NT2/D1 (cell line): Measurements from ENCODE around the gene ZNF326.

ENCODE experiments used
- SUZ12 ChIP-seq: IDR thresholded peaks from 2 replicates; pipeline ENCODE4 v1.6.1; 2011; ENCODE audit not compliant: insufficient read length, insufficient read depth; ENCODE audit errors: extremely low read depth
- YY1 ChIP-seq: IDR thresholded peaks from 2 replicates; pipeline ENCODE4 v1.6.1; 2011; ENCODE audit not compliant: insufficient read length, insufficient read depth
- ZNF274 ChIP-seq: IDR thresholded peaks from 2 replicates; pipeline ENCODE4 v1.6.1; 2011; ENCODE audit warnings: mild to moderate bottlenecking, low read depth, low read length

DNA sequence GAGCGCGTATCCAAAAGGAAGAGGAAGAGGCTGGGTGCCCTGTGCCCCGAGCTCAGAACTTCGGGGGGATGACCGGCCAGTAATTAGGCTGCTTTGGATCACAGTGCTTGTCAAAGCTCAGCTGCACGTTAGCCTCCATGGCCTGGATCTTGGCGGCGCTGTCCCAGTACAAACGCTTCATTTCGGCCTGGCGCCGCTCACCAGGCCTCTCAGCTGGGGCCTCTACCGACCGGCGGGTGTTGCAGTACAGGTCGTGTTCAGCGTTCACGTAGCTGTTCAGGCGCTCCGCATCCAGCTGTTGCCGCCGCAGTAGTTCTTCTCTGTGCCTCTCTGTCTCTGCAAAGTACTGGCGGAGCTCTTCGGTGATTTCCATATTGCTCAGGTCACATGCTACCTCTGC is 1.4 kb upstream of the ZNF326 start:
- no peak for TF ChIP-seq YY1
- no peak for TF ChIP-seq ZNF274
- no peak for TF ChIP-seq SUZ12
